Measurements from ENCODE around the gene BMI1.

The BMI1 gene

DNA sequence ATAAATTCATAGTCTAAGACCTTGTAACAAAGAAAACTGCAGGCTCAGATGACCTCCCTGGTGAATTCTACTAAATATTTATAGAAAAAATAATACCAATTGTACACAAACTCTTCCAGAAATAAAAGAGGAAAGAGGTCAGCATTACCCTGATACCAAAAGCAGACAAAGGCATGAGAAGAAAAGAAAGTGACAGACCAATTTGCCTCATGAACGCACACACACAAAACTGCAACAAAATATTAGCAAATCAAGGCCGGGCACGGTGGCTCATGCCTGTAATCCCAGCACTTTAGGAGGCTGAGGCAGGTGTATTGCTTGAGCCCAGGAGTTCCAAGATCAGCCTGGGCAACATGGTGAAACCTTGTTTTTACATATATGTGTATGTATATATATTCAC, 17.4 kb upstream of the BMI1 start:
- no peaks in the 10 kb centered on the region for H3K9me3 ChIP-seq (ENCODE audit: insufficient read depth, low read depth, low read length)
- no peaks in the 10 kb centered on the region for H3K79me2 ChIP-seq (ENCODE audit: control insufficient read depth, insufficient read depth, low read length, poor library complexity)
- no peak overlapping the region for H4K91ac ChIP-seq (ENCODE audit: low read depth, low read length)
- H2BK5ac ChIP-seq (ENCODE audit: low read depth, low read length, poor library complexity) = no peak overlapping the region
- H3K9ac ChIP-seq (ENCODE audit: low read length) = no peak overlapping the region
- H3K27me3 ChIP-seq (ENCODE audit: insufficient read depth, low read length) = no peaks in the 10 kb centered on the region
- H3K23ac ChIP-seq (ENCODE audit: low read length) = no peak overlapping the region
- no peak overlapping the region for H3K4me3 ChIP-seq (ENCODE audit: low read depth, low read length)
- no peak overlapping the region for H4K8ac ChIP-seq (ENCODE audit: low read depth, low read length)
- H2BK12ac ChIP-seq (ENCODE audit: low read length) = no peak overlapping the region
- H3K4me2 ChIP-seq (ENCODE audit: low read length) = no peak overlapping the region
- no peaks in the 10 kb centered on the region for H3K79me1 ChIP-seq (ENCODE audit: low read length)
- no peak overlapping the region for H2AFZ ChIP-seq (ENCODE audit: insufficient read depth, low read length, poor library complexity)
- H3K4ac ChIP-seq (ENCODE audit: low read depth, low read length) = no peak overlapping the region
- H2AK5ac ChIP-seq (ENCODE audit: low read length) = no peak overlapping the region
- no peak for DNase-seq
- no peak overlapping the region for H3K18ac ChIP-seq (ENCODE audit: low read length)
- no peak overlapping the region for H4K12ac ChIP-seq (ENCODE audit: low read depth, low read length)
- no CpG with 5 or more reads among the region's 3 CpGs for WGBS (ENCODE audit: extremely low coverage, insufficient coverage, insufficient read length)
- H3K14ac ChIP-seq (ENCODE audit: low read length) = no peak overlapping the region
- no peak overlapping the region for H2BK120ac ChIP-seq (ENCODE audit: insufficient read depth, low read length, poor library complexity)
- H3K4me1 ChIP-seq (ENCODE audit: control insufficient read depth in 1 of 2, insufficient read depth in 2 of 2, low read length in 2 of 2) = no peaks in the 10 kb centered on the region
- no peak overlapping the region for H3K27ac ChIP-seq (ENCODE audit: low read depth, low read length)
- no peaks in the 10 kb centered on the region for H3K36me3 ChIP-seq (ENCODE audit: control insufficient read depth in 1 of 2, insufficient read depth in 2 of 2, low read length in 2 of 2)

DNA sequence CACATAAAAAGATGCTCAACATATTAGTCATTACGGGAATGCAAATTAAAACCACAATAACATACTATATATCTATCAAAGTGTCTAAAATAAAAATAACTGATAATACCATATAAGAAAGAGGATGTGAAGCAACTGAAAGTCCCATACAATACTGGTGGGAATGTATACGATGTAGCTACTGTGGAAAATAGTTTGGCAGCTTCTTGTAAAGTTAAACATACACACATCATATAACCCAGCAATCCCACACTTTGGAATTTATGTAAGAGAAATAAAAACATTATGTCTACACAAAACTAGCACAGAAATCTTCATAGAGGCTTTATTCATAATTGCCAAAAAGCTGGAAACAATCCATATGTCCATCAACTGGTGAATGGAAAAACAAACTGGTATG, 15.2 kb upstream of the BMI1 start:
- Histone ChIP-seq H3K14ac (ENCODE audit: low read length) (no peak overlapping the region), H3K18ac (ENCODE audit: low read length) (no peak overlapping the region), H3K27ac (ENCODE audit: low read depth, low read length) (no peak overlapping the region), H3K79me1 (ENCODE audit: low read length) (no peaks in the 10 kb centered on the region), H3K4me3 (ENCODE audit: low read depth, low read length) (no peak overlapping the region), H3K4ac (ENCODE audit: low read depth, low read length) (no peak overlapping the region), H2BK12ac (ENCODE audit: low read length) (no peak overlapping the region), H4K12ac (ENCODE audit: low read depth, low read length) (no peak overlapping the region), H4K8ac (ENCODE audit: low read depth, low read length) (no peak overlapping the region), H3K27me3 (ENCODE audit: insufficient read depth, low read length) (no peaks in the 10 kb centered on the region), H3K9ac (ENCODE audit: low read length) (no peak overlapping the region), H2AFZ (ENCODE audit: insufficient read depth, low read length, poor library complexity) (no peak overlapping the region), H2BK120ac (ENCODE audit: insufficient read depth, low read length, poor library complexity) (no peak overlapping the region), H4K91ac (ENCODE audit: low read depth, low read length) (no peak overlapping the region), H3K36me3 (ENCODE audit: control insufficient read depth in 1 of 2, insufficient read depth in 2 of 2, low read length in 2 of 2) (no peaks in the 10 kb centered on the region), H3K79me2 (ENCODE audit: control insufficient read depth, insufficient read depth, low read length, poor library complexity) (no peaks in the 10 kb centered on the region), H3K23ac (ENCODE audit: low read length) (no peak overlapping the region), H2BK5ac (ENCODE audit: low read depth, low read length, poor library complexity) (no peak overlapping the region), H3K4me1 (ENCODE audit: control insufficient read depth in 1 of 2, insufficient read depth in 2 of 2, low read length in 2 of 2) (no peaks in the 10 kb centered on the region), H2AK5ac (ENCODE audit: low read length) (no peak overlapping the region), H3K9me3 (ENCODE audit: insufficient read depth, low read depth, low read length) (no peaks in the 10 kb centered on the region), H3K4me2 (ENCODE audit: low read length) (no peak overlapping the region)
- DNase-seq = no peak
- no CpG with 5 or more reads among the region's 2 CpGs for WGBS (ENCODE audit: extremely low coverage, insufficient coverage, insufficient read length)

DNA sequence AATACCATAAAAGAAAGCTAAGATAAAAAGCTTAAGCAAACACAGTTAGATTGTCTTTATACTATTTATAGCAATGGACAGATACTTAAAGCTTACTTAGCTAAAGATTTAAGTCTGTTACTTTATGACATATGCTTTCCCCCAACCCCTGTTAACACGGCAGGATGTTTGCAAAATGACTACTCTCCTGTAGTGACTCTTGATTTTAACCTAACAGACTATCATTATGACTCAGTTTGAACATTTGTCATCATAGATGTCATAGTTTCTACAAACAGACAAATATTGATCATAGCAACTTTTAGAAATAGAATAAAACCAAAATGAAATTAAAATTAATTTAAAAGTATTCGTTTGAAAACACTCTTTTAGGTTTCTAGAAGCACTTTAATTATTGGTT, 12.5 kb upstream of the BMI1 start:
- H3K18ac ChIP-seq (ENCODE audit: low read length) = no peak overlapping the region
- H2AK5ac ChIP-seq (ENCODE audit: low read length) = no peak overlapping the region
- no peak overlapping the region for H4K12ac ChIP-seq (ENCODE audit: low read depth, low read length)
- H2BK5ac ChIP-seq (ENCODE audit: low read depth, low read length, poor library complexity) = no peak overlapping the region
- no peaks in the 10 kb centered on the region for H3K9me3 ChIP-seq (ENCODE audit: insufficient read depth, low read depth, low read length)
- WGBS (ENCODE audit: extremely low coverage, insufficient coverage, insufficient read length) = no CpG with 5 or more reads among the region's 2 CpGs
- H3K4me2 ChIP-seq (ENCODE audit: low read length) = no peak overlapping the region
- no peak overlapping the region for H4K8ac ChIP-seq (ENCODE audit: low read depth, low read length)
- no peaks in the 10 kb centered on the region for H3K4me1 ChIP-seq (ENCODE audit: control insufficient read depth in 1 of 2, insufficient read depth in 2 of 2, low read length in 2 of 2)
- no peak overlapping the region for H3K4me3 ChIP-seq (ENCODE audit: low read depth, low read length)
- no peak overlapping the region for H4K91ac ChIP-seq (ENCODE audit: low read depth, low read length)
- no peak overlapping the region for H2AFZ ChIP-seq (ENCODE audit: insufficient read depth, low read length, poor library complexity)
- no peaks in the 10 kb centered on the region for H3K79me1 ChIP-seq (ENCODE audit: low read length)
- no peaks in the 10 kb centered on the region for H3K27me3 ChIP-seq (ENCODE audit: insufficient read depth, low read length)
- no peak overlapping the region for H2BK12ac ChIP-seq (ENCODE audit: low read length)
- H3K27ac ChIP-seq (ENCODE audit: low read depth, low read length) = no peak overlapping the region
- no peak overlapping the region for H3K14ac ChIP-seq (ENCODE audit: low read length)
- H2BK120ac ChIP-seq (ENCODE audit: insufficient read depth, low read length, poor library complexity) = no peak overlapping the region
- no peaks in the 10 kb centered on the region for H3K79me2 ChIP-seq (ENCODE audit: control insufficient read depth, insufficient read depth, low read length, poor library complexity)
- H3K23ac ChIP-seq (ENCODE audit: low read length) = no peak overlapping the region
- H3K9ac ChIP-seq (ENCODE audit: low read length) = no peak overlapping the region
- no peaks in the 10 kb centered on the region for H3K36me3 ChIP-seq (ENCODE audit: control insufficient read depth in 1 of 2, insufficient read depth in 2 of 2, low read length in 2 of 2)
- H3K4ac ChIP-seq (ENCODE audit: low read depth, low read length) = no peak overlapping the region
- no peak for DNase-seq

DNA sequence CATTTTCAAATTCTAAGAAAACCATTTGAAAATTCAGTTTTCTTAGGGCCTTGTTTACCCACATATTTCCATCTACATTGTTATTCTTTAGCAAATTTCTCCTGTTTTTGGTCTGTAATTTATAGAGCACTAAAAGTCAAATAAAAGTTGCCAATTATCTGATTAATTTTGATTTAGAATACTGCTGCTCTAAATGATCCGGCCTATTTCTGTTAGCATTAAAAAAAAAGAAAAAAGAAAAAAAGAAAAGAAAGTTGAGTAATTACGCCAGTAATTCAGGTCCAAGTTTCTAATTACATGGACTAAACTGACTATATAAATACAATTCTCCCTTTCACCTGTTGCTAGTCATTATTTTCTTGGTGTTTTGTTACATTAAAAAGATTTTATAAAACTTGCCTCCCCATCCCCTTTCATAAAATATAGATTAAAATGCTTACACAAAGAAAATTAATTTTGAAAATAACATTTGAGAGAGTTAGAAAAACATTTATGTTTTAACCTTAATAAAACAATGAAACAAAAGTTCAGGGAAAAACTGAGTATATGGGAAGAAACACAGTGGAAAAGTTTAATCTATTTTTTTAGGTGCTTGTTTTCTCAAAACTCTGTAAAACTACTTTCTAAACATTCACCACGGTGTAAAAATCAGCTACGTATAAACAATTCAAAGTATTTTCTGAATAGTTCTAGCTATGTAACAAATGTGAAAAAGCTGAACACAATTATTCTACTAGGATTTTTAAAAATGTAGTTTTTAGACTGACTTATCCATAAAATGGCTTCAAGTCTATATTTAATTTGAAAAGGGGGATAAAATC, 11.5 kb upstream of the BMI1 start:
- Histone ChIP-seq H4K8ac (ENCODE audit: low read depth, low read length) (no peak overlapping the region), H3K4me2 (ENCODE audit: low read length) (no peak overlapping the region), H3K27me3 (ENCODE audit: insufficient read depth, low read length) (no peaks in the 10 kb centered on the region), H2BK120ac (ENCODE audit: insufficient read depth, low read length, poor library complexity) (no peak overlapping the region), H3K79me1 (ENCODE audit: low read length) (no peaks in the 10 kb centered on the region), H3K4ac (ENCODE audit: low read depth, low read length) (no peak overlapping the region), H2AFZ (ENCODE audit: insufficient read depth, low read length, poor library complexity) (no peak overlapping the region), H2BK5ac (ENCODE audit: low read depth, low read length, poor library complexity) (no peak overlapping the region), H4K91ac (ENCODE audit: low read depth, low read length) (no peak overlapping the region), H3K18ac (ENCODE audit: low read length) (no peak overlapping the region), H4K12ac (ENCODE audit: low read depth, low read length) (no peak overlapping the region), H3K36me3 (ENCODE audit: control insufficient read depth in 1 of 2, insufficient read depth in 2 of 2, low read length in 2 of 2) (no peaks in the 10 kb centered on the region), H3K4me3 (ENCODE audit: low read depth, low read length) (no peak overlapping the region), H3K14ac (ENCODE audit: low read length) (no peak overlapping the region), H3K27ac (ENCODE audit: low read depth, low read length) (no peak overlapping the region), H2BK12ac (ENCODE audit: low read length) (no peak overlapping the region), H3K9ac (ENCODE audit: low read length) (no peak overlapping the region), H3K4me1 (ENCODE audit: control insufficient read depth in 1 of 2, insufficient read depth in 2 of 2, low read length in 2 of 2) (no peaks in the 10 kb centered on the region), H3K9me3 (ENCODE audit: insufficient read depth, low read depth, low read length) (no peaks in the 10 kb centered on the region), H3K79me2 (ENCODE audit: control insufficient read depth, insufficient read depth, low read length, poor library complexity) (no peaks in the 10 kb centered on the region), H2AK5ac (ENCODE audit: low read length) (no peak overlapping the region), H3K23ac (ENCODE audit: low read length) (no peak overlapping the region)
- no peak for DNase-seq
- no CpG with 5 or more reads among the region's 4 CpGs for WGBS (ENCODE audit: extremely low coverage, insufficient coverage, insufficient read length)
